Measurements from ENCODE around the gene MMAA.

GRCh38 chr4:145679520-145679919, 60.3 kb downstream of the MMAA start:
- TF ChIP-seq CTCF (IDR thresholded peaks at IDR 0.05; ENCODE audit: low read depth, low read length, poor library complexity, severe bottlenecking) (no peak), EZH2phosphoT487 (IDR thresholded peaks at IDR 0.05; ENCODE audit: borderline replicate concordance, low read length) (no peak)

All from DOHH2 (cell line).